Fibroblast of lung (primary cell): Measurements from ENCODE around the gene FGF22. TPM values are rescaled to one million over a fixed set of nuclear protein-coding genes. Genes with fewer than 3 reads are reported as not detected.

ENCODE experiments used
- DNase-seq, 2 donors: peaks; one replicate each; pipeline versions ENCODE4 v3.0.0 to v3.0.0-alpha.2; 2010; ENCODE audit warnings: low read depth in 2 of 2
- H2AFZ ChIP-seq: 2 replicates; pipeline ENCODE4 v1.5.1; 2012; ENCODE audit warnings: low read length, control low read depth, inconsistent platforms
- H3K27ac ChIP-seq: 2 replicates; pipeline ENCODE4 v1.5.1; 2011; ENCODE audit warnings: low read length, control low read depth; ENCODE audit not compliant: insufficient read depth
- H3K27me3 ChIP-seq: 2 replicates; pipeline ENCODE4 v1.5.1; 2011; ENCODE audit warnings: mild to moderate bottlenecking, low read length; ENCODE audit not compliant: control insufficient read depth, insufficient read depth
- H3K36me3 ChIP-seq: 2 replicates; pipeline ENCODE4 v1.5.1; 2011; ENCODE audit warnings: low read length; ENCODE audit not compliant: control insufficient read depth, insufficient read depth
- H3K4me1 ChIP-seq: 2 replicates; pipeline ENCODE4 v1.5.1; 2011; ENCODE audit warnings: low read length; ENCODE audit not compliant: control insufficient read depth, insufficient read depth; ENCODE audit errors: extremely low read depth
- H3K4me2 ChIP-seq: 2 replicates; pipeline ENCODE4 v1.5.1; 2011; ENCODE audit warnings: low read length, control low read depth; ENCODE audit not compliant: insufficient read depth; ENCODE audit errors: extremely low read depth
- H3K4me3 ChIP-seq, 4 experiments: fragments of 200-600 bp in 1 of 4; sonication (generic) in 1 of 4; replicated peaks in 1 of 4; 2 replicates each; pipeline ENCODE4 v1.5.1; 2011 to 2016; ENCODE audit warnings: low read length in 4 of 4, low read depth in 3 of 4, mild to moderate bottlenecking in 3 of 4, control low read depth in 2 of 4, inconsistent platforms in 1 of 4, mixed read lengths in 1 of 4; ENCODE audit not compliant: insufficient read depth in 1 of 4; ENCODE audit errors: control extremely low read depth in 1 of 4
- H3K79me2 ChIP-seq: 2 replicates; pipeline ENCODE4 v1.5.1; 2012; ENCODE audit warnings: mild to moderate bottlenecking, low read length, inconsistent platforms; ENCODE audit not compliant: control insufficient read depth, insufficient read depth
- H3K9ac ChIP-seq: 2 replicates; pipeline ENCODE4 v1.5.1; 2011; ENCODE audit warnings: mild to moderate bottlenecking, low read length, control low read depth; ENCODE audit not compliant: insufficient read depth
- H3K9me3 ChIP-seq: 2 replicates; pipeline ENCODE4 v1.5.1; 2012; ENCODE audit warnings: low read depth, low read length; ENCODE audit not compliant: control insufficient read depth, insufficient read depth
- H4K20me1 ChIP-seq: 2 replicates; pipeline ENCODE4 v1.5.1; 2011; ENCODE audit warnings: low read length; ENCODE audit not compliant: control insufficient read depth, insufficient read depth; ENCODE audit errors: extremely low read depth
- CTCF ChIP-seq, 2 donors: IDR thresholded peaks in 1 of 2; conservative IDR thresholded peaks in 1 of 2; 1 replicate in 1 of 2; 2 replicates in 1 of 2; pipeline ENCODE4 v1.5.1; 2011 to 2012; ENCODE audit warnings: low read length in 2 of 2, control low read depth in 1 of 2, inconsistent platforms in 1 of 2, low read depth in 1 of 2, mild to moderate bottlenecking in 1 of 2
- EZH2 ChIP-seq: IDR thresholded peaks from 2 replicates; pipeline ENCODE4 v1.5.1; 2012; ENCODE audit warnings: low read length, control low read depth, mild to moderate bottlenecking; ENCODE audit errors: missing control alignments
- polyA plus RNA-seq, 2 donors: library from polyadenylated mRNA; depleted of rRNA in 1 of 2; stranded (reverse) in 1 of 2; unstranded in 1 of 2; fragments of >200 nt; gene quantifications; 2 replicates each; pipeline ENCODE4 v1.2.1, GENCODE V29; 2011 to 2012; ENCODE audit warnings: missing spikeins in 1 of 2
- total RNA-seq: library from RNA; depleted of rRNA; stranded (reverse); fragments of >200 nt; gene quantifications from 2 replicates; pipeline ENCODE4 v1.2.1, GENCODE V29; 2014

Gene FGF22
- total and polyA plus RNA-seq, 2 donors (not counting 1 experiment from before 2014, with no cell fraction given), result under 0.01 TPM; not detected in 1

DNA sequence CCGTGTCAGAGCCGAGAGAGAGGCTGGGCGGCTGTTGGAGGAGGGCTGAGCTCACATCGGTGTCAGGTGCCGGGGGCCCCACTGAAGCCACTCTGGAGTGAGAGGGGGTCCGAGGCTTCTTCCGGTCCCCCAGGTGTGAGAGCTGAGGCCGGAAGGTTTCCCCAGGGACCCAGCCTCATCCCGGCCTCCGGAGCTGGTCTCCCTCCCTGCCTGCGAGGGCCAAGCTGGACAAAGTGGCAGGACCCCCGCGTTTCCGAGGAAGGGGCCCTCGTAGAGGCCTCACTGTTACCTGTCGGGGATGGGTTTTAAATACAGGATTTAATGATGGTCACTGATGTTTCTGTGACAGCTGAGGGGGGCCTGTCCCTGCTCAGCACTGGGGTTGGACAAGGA lies 43.4 kb upstream of the FGF22 start:
- Histone ChIP-seq H3K36me3 (no peaks in the 10 kb centered on the region), H3K9me3 (no peaks in the 10 kb centered on the region), H3K4me3 (no peak overlapping the region), H3K27me3 (no peaks in the 10 kb centered on the region), H2AFZ (no peak overlapping the region), H4K20me1 (no peaks in the 10 kb centered on the region), H3K27ac (no peak overlapping the region), H3K4me2 (no peak overlapping the region), H3K4me1 (no peaks in the 10 kb centered on the region), H3K9ac (no peak overlapping the region), H3K79me2 (no peaks in the 10 kb centered on the region)
- DNase-seq, result no peak
- TF ChIP-seq EZH2 (no peak), CTCF (conservative IDR thresholded peaks at IDR 0.05 in 1 of 2, IDR thresholded peaks at IDR 0.05 in 1 of 2; ENCODE audit: low read depth in 1 of 2, low read length in 2 of 2) (no peak)

DNA sequence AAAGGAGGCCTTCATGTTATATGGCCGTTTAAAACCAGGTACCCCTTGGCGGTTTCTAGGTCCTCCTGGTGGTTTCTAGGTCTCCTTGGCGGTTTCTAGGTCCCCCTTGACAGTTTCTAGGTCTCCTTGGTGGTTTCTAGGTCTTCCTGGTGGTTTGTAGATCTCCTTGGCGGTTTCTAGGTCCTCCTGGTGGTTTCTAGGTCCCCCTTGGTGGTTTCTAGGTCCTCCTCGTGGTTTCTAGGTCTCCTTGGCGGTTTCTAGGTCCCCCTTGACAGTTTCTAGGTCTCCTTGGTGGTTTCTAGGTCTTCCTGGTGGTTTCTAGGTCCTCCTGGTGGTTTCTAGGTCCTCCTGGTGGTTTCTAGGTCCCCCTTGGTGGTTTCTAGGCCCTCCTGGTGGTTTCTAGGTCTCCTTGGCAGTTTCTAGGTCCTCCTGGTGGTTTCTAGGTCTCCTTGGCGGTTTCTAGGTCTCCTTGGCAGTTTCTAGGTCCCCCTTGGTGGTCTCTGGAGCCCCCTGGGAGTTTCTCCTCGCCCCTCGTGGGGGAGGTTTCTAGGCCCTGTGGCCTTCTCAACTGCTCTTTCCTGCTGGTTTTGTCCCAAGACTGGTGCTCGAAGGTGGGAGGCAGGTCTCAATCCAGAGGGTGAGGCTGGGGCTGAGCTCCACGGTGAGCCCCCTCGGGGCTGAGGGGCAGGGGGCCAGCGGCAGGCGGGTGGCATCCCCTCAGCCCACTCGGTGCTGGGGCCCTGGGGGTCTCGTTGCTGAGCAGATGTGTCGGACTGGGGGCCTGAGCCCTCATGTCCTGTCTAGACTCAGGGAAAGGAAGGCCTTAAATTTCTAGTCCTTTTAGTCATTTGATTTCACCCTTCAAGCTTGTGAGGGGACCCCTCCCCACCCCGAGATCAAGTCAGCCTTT lies 42.0 kb upstream of the FGF22 start:
- H3K4me3 ChIP-seq, result no peak overlapping the region
- H3K27ac ChIP-seq, result no peak overlapping the region
- no peak overlapping the region for H3K9ac ChIP-seq
- H2AFZ ChIP-seq, result no peak overlapping the region
- TF ChIP-seq EZH2 (no peak), CTCF (conservative IDR thresholded peaks at IDR 0.05 in 1 of 2, IDR thresholded peaks at IDR 0.05 in 1 of 2; ENCODE audit: low read depth in 1 of 2, low read length in 2 of 2) (no peak)
- H3K79me2 ChIP-seq, result no peaks in the 10 kb centered on the region
- no peaks in the 10 kb centered on the region for H4K20me1 ChIP-seq
- no peak for DNase-seq
- no peaks in the 10 kb centered on the region for H3K9me3 ChIP-seq
- no peak overlapping the region for H3K4me2 ChIP-seq
- no peaks in the 10 kb centered on the region for H3K27me3 ChIP-seq
- H3K4me1 ChIP-seq, result no peaks in the 10 kb centered on the region
- H3K36me3 ChIP-seq, result no peaks in the 10 kb centered on the region

- no peaks in the 10 kb centered on the region for H3K27me3 ChIP-seq
- H3K79me2 ChIP-seq, result no peaks in the 10 kb centered on the region
- no peak overlapping the region for H3K27ac ChIP-seq
- H3K4me1 ChIP-seq, result no peaks in the 10 kb centered on the region
- no peak overlapping the region for H3K4me3 ChIP-seq
- H3K36me3 ChIP-seq, result no peaks in the 10 kb centered on the region
- no peaks in the 10 kb centered on the region for H4K20me1 ChIP-seq
- H3K9ac ChIP-seq, result no peak overlapping the region
- H2AFZ ChIP-seq, result no peak overlapping the region
- TF ChIP-seq EZH2 (no peak), CTCF (conservative IDR thresholded peaks at IDR 0.05 in 1 of 2, IDR thresholded peaks at IDR 0.05 in 1 of 2; ENCODE audit: low read depth in 1 of 2, low read length in 2 of 2) (no peak)
- no peak for DNase-seq
- H3K9me3 ChIP-seq, result no peaks in the 10 kb centered on the region
- H3K4me2 ChIP-seq, result no peak overlapping the region
Observed at GRCh38 chr19:601310-601709, 38.4 kb upstream of the FGF22 start.
